Ishikawa (cell line): ENCODE results near the gene GCNT3.

Experiments used
- CEBPB ChIP-seq: IDR thresholded peaks from 2 replicates; pipeline ENCODE4 v1.6.1; 2012
- EGR1 ChIP-seq: IDR thresholded peaks from 2 replicates; pipeline ENCODE4 v1.6.1; 2012
- NFIC ChIP-seq: IDR thresholded peaks from 2 replicates; pipeline ENCODE4 v1.6.1; 2012

DNA sequence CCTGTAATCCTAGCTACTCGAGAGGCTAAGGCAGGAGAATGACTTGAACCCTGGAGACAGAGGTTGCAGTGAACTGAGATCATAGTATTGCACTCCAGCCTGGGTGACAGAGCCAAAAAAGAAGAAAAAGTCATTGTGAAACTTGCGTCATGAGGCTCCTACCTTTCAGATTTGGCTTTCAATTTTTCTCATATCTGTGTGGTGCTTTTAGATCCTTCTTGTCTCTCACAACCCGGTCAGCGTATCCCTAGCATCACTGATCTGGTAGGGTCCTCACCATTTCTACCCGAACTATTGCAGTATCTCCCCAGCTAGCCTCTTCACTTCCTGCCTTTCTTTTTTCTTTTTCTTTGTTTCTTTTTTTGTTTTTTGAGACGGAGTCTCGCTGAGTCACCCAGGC lies 21.6 kb upstream of the GCNT3 start:
- TF ChIP-seq EGR1 (no peak), CEBPB (no peak), NFIC (no peak)
